ENCODE measurements around the gene MRPS2.
"Not testable (repeated sequence)": the region's sequence is repeated elsewhere in the genome, so short reads cannot be mapped to it uniquely, and the experiment has no call there.

Gene MRPS2

GRCh38 chr9:135500525-135501260 is at the start of gene MRPS2:
TSS of gene MRPS2 (plus strand) at chr9:135500682. CDS start at chr9:135500711, 29 bp downstream.
- DNase-seq: peak; percentile 54 to 65

- no peak for DNase-seq
These were observed 49.5 kb upstream of the MRPS2 start for GRCh38 chr9:135450956-135451355.

DNA sequence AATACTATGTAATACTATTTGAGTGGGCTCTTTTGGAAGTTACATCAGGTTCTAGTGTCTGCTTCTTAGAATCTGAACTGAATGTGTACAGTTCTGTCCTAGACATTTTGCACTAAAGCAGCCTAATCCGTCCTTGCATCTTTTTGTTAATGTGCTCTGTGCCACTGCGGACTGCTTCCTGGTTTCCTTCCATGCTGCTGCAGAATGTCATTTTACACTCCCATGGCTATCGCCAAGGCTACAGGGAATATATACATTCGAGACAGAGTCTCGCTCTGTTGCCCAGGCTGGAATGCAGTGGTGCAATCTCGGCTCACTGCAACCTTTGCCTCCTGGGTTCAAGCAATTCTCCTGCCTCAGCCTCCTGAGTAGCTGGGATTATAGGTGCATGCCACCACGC is 48.6 kb upstream of the MRPS2 start:
- DNase-seq: not testable (repeated sequence)

DNA sequence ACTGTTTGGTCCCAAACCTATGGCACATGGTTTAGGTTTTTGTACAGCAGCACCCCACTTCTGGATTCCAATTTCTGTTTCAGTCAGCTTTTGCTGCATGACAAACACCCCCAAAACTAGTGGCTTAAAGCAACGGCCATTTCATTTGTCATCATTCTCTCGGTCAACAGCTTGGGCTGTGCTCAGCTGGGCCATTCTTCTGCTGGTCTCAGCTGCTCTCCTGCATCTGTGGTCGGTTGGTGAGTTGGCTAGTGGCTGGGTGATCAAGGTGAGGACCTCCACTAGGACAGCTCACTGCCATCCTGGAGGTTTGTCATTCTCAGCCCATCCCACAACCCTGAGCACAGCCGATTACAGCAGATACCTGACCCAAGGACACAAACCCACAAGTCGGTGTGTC is 45.7 kb upstream of the MRPS2 start:
- DNase-seq: no peak

GRCh38 chr9:135455401-135456030 is 45.0 kb upstream of the MRPS2 start:
- DNase-seq: no peak

DNA sequence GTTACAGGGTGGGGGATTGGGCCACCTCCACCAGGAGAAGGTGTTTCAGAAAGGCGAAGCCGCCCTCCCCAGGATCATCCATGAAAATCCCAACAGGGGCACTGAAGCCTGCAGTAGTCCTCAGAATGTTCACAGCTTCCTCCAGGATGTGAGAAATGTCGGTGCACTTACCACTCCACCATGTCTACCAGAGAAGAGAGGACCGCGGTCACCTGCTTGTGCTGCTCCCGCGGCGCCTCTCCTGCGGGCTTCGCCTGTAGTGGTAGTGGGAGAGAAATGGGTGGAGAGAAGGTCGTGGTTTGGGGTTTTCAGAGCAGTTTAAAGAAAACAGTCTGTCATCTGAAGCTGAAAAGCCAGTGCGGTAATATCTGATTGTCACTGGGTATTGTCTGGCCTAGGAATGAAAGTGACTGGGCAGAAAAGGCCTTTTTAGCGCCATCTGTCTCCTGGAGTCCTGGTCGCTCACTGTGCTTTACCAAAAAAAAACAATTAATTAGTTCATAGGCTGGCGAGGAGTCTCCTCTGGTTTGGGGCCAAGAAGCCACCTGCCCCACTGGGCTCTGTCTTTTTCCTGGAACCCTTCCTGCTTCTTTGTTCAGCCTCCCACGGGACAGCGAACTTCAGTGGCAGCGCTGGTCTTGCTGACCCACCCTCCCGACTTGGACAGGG is 43.9 kb upstream of the MRPS2 start:
- no peak for DNase-seq

DNA sequence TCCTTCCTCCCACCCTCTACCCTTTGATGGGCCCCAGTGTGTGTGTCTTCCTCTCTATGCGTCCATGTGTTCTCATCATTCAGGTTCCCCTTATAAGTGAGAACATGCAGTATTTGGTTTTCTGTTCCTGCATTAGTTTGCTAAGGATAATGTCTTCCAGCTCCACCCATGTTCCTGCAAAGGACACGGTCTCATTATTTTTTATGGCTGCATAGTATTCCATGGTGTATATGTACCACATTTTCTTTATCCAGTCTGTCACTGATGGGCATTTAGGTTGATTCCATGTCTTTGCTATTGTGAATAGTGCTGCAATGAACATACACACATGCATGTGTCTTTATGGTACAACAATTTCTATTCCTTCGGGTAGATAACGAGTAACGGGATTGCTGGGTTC is 42.0 kb upstream of the MRPS2 start:
- not testable (repeated sequence) for DNase-seq

DNA sequence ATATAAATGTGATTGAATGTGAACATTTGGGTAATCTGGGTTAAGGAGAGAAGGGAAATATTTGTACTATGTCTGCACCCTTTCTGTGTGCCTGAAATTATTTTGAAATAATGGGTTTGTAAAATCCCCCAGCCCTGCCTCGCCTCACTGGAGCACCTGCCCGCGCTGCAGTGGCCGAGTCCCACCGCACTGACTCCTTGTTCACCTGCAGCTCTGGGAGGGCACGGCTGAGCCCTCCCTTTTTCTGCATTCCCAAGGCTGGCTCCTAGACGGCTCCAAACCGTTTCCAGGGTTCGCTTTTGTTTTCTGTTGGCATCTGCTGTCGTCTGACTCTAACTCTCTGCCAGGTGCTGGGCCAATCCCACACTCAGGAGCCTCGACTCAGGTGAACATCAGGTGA is 38.5 kb upstream of the MRPS2 start:
- no peak for DNase-seq

GRCh38 chr9:135463140-135463539 is 37.3 kb upstream of the MRPS2 start:
- DNase-seq: no peak

DNA sequence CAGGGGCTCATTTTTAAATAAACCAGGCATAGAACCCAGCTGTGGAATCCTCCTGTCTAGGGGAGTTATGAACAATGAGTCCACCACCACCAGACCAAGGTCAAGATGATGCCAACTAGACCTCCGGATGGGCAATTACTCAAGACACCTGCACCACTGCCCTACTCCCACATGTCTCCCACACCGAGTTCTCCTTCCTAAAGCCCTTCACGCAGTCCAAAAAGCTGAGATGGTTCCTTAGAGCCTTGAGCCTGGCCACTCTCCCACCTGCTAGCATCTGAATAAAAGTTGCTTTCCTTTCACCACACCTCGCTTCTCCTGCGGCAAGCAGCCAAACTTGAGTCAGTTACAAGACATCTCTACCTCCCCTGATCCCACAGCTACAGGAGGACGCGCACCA is 36.3 kb upstream of the MRPS2 start:
- DNase-seq: no peak

GRCh38 chr9:135468854-135469521 is 31.5 kb upstream of the MRPS2 start:
- DNase-seq: no peak

DNA sequence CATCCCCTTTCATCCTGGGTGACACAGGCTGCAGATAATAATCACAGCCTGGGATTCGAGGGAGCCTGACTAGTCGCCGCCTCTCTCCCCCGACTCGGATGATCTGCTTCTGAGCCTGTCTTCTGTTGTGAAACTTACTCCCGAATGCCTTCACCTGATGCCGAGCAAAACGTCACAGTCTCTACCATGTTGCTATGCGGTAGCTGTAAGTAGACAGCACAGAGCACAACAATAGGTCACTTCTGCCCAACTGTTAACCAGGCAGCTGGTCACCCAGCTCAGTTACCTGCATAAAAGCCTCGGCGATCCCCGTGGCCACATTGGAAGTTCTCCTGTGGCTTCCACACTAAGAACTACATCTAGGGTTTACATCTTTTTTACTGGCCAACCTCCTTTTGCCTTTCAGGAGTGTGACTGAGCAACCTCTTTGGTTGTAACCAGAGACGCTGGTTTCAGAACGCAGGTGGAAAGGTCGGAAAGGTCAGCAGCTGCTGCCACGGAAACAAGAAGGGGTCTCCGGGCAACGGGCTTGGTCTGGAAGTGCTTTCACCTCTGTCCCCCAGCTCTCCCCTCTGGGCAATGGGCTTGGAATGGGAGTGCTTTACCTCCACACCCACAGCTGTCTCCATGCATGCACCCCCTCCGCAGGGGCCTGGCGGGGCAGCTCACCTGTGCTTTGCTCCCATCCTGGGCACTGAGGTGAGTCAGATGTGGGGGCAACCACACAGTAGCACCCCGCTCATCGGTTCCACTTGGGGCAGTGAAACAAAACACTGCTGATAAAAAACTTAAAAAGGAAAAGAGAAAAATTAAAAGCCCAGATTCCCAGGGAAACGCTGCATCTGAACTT is 28.5 kb upstream of the MRPS2 start:
- no peak for DNase-seq

DNA sequence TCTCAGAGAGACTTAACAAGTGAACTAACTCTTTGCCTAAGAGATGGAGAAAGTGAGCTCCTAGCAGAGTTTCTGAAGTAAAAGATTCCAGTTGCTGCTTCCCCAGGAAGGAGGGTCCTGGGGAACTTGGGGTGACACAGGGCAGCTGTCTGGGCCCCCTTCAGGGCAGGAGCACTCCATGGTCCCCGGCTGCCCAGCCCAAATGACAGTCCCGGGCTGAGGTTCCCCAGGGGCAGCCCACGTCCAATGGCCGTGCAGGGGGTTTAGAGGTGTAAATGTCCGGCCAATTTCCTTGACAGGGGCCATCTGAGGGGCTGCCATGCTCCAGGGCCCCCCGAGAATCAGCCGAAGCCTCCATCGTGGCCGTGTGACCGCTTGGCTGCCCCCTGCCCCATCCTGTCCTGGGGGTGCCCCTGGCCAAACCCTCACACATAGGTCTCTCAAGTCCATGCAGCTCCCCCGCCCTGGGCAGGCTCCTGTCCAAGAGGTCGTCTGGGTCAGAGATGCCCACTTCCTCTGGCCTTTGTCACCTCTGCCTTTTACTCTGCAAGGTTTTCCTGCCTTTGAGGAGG is 26.4 kb upstream of the MRPS2 start:
- no peak for DNase-seq

GRCh38 chr9:135474915-135475314 is 25.6 kb upstream of the MRPS2 start:
- DNase-seq: no peak

DNA sequence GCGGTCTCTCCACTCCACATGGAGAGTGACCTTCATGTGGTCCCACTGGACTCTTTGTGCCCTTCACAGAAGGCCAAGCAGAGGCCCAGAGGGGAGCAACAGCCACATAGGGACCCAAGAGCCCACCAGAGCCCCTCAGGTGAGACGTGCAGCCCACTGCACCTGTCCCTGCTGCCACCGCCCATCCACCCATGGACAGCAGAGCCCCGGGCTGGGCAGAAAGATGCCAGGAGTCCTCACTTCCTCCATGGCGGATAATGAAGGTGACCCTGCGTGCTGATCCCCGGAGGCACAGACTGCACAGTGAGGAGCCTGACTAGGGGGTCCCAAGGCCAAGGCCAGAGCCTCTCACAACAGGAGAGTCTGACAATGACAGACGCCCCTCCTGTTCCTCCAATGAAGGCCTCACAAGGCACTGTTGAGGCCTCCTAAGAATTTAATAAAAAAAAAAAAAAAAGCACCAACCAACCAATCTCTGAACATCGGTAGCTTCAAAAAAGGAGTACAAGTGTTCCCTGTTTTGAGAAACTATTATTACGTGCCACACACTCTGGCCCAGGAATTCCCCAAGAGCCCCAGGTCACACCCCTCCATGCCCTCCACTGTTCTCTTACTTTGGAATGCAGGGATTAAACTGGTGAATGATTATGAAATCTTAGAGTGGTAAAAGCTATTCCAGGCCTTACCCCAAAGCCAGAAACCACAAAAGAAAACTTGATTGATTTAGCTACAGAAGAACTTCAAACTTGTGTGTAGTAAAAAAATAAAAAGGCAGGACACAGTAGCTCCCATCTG is 23.7 kb upstream of the MRPS2 start:
- no peak for DNase-seq

DNA sequence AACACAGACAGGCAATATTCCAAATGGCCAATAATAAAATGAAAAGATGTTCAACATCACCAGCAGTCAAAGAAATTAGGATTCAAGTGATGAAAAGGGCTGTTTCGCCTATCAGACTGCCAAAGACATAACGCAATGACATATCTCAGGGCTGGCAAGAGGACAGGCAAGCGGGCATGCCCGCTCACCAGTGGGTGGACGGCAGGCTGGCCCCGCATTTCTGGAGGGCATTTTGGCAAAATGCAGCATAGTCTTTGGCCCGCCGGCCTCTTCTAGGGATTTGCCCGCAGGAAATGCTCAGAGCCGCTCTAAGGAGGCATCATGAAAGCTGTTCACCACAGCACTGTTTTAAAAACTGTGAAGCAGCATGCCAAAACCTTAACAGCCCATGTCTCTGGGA is 22.3 kb upstream of the MRPS2 start:
- no peak for DNase-seq

DNA sequence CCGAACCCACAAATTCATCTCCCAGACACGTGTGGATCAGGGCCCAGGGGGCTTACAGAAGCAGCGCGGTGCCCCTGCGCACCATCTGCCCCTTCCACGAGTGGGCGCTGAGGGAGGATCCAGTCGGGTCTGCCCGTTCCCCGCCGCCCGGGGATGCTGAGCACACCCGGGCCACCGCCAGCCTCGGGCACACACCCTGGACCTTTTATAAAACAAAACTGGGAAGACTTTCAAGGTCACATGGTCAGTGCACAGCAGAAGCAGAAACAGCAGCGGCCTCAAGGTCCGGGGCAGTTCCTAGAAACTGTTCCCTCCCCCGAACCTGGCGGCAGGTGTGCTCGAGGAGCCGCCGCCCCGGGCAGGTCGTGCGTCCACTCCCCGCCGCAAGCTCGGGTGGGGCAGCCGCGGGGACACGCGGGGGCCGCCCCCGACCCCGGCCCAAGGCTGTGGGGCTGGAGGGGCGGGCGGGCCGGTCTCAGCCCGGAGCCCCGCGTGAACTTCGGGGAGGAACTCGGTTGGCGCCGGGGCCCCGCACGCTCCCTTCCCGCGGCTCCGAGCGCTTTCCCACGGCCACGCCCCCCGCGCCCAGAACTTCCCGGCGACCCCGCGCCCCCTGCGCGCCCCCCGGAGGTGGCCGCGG is 21.5 kb upstream of the MRPS2 start:
- DNase-seq: peak in 1 of 2 donors; percentile 16

GRCh38 chr9:135479469-135480052 is 20.9 kb upstream of the MRPS2 start, which contains the start of gene PPP1R26:
TSS of gene PPP1R26 (plus strand) at chr9:135479782. CDS start at chr9:135484511, 4,729 bp downstream.
- DNase-seq: no peak

DNA sequence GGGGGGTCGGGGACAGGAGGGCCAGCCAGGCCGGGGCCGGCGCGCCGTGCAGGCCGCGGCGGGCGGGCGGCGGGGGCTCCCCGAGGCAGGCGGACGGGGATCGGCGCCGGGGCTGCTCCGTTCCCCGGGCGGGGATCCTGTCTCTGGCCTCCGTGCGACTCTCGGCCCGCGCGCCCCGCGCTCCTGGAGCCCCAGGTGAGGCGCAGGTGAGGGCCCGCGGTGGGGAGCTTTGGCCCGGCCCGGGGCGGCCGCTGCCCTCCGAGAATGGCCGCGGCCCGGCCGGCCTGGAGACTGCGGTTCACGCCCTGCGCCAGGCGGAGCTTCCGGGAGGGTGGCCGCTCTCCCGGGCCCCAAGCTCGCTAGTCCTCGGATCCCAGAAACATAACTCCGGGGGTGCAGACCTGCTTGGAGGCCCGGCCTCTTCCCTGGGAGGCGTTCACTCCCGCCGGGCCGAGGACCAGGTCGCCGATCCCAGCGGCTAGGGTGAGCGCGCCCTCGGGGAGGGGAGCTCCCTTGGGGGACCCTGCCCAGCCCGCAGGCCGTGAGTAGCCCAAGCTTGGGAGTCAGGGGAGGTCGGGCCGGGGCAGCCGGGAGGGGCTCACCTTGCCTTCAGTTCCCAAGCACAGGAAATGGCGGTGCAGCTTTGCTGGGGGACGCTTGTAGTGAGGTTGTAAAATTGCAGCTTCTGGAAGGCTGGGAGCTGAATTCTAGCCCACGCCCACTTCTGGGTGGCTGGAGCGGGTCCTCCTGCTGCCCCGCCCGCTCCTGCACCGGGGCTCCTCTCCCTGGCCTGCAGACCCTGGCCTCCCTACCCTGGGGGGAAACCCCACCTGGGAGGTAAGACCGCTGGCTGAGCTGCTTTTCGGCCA is 20.2 kb upstream of the MRPS2 start:
- peak in 1 of 2 donors; percentile 42 for DNase-seq

All from bone marrow (tissue), 2 donors.